Activated T-cell treated with anti-CD3 and anti-CD28 coated beads for 4 hours (primary cell): ENCODE measurements around the gene SPTBN1.
A peak's percentile ranks its signal among the peaks of the same experiment; 100 is the strongest.

Source experiments
- DNase-seq: peaks from one replicate; pipeline ENCODE4 v3.0.0-alpha.2; 2020

Gene SPTBN1

DNA sequence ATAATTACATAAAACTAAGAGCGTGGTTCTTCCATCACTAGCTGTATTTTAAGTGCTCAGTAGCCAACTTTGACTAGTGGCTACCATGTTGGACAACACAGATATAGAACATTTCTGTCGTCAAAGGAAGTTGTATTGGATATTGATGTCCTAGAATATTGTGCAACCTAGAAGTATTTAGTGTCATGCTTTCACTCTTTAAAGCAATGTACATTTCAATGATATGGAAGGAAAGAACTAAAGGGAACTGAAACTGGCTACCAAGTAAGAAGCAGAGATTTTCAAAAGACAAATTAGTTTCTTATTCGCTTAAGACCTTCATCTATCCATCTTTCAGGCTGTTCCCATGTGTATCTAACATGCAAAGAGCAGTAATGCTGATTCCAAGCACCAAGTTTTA is 182.0 kb downstream of the SPTBN1 start:
- DNase-seq, result no peak

DNA sequence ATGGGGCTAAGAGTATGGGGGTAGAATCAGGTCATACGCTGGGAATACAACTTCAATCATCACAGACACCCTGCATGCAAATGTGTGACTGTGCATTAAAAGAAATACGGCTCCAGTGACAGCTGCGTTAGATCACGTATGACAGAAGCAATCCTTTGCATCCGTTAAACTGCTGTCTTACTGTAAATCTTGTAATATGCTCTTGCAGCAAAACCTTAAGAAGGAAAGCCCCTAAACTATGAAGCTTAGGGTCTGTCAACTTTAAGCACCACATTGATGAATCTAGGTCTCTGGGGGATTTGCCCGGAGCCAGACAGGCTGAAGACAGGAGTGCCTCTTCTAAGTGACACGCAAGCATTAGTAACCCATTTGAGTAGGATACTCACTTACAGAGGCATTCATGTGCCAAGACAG is 182.7 kb downstream of the SPTBN1 start:
- DNase-seq, result no peak

DNA sequence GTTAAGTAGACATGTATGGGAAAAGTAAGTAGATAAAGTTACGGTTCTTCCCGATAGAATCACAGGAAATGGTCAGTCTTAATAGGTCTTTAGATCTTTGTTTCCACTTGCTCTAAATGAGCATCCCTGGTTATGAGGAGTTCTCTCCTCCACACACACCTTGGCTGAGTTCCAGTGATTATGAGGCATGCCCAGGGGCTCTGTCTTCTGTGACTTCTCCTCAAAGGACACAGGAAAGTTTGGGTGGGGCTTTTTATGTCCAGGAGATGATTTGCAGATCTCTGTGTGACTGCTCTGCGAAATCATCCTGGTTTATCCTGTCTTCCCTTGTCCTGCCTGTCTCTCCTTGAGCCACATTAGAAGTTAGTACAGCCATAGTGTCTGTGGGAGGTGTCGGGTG is 183.5 kb downstream of the SPTBN1 start:
- no peak for DNase-seq

- no peak for DNase-seq
Measured at GRCh38 chr2:54640834-54641540, 184.9 kb downstream of the SPTBN1 start.

DNA sequence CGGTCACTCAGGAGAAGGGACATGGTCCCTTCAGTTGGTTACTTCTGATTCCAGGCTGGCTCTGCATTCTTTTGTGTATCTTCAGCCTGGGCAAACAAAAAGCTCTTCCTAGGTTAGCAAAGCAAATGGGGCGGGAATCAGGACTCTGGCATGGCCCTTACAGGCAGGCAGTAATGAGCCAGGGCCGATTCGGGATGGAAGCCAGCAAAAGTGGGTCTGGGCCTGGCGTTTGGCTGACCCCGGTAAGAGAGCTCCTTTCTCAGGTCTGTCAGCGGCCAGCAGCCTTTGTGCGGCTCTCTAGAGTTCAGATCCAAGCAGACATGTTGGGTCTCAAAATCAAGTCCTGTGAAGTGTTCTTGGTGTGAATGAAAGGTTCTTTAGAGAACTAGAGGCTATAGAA is 185.9 kb downstream of the SPTBN1 start:
- no peak for DNase-seq

DNA sequence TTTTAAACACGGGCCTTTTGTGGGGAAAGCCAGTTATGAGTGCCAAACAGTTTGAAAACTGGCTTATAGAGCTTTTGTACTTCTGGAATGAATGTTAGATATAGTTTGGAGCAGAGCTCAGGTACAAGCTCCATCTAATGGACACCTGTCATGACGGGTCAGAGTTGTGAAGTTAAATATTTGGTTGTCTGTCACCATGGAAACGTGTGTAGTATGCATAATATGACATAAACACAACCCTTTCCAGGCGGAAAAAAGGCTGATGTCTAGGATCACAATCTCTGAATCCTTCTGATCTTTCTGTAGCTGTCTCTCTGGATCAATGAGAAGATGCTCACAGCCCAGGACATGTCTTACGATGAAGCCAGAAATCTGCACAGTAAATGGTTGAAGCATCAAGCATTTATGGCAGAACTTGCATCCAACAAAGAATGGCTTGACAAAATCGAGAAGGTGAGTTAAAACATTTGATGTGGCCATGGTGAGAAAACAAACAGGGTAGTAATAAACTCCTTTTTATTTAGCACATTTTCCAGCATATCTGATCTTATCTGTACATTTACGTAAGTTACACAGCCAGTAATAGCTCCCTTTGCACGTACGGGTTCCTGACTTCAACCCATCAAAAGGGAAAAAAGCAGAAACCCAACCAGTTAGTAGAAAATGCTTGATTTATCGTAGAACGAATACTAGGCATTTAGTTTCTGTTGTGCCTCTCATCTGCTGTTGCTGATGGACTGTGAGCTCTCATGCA is 186.7 kb downstream of the SPTBN1 start:
- no peak for DNase-seq

DNA sequence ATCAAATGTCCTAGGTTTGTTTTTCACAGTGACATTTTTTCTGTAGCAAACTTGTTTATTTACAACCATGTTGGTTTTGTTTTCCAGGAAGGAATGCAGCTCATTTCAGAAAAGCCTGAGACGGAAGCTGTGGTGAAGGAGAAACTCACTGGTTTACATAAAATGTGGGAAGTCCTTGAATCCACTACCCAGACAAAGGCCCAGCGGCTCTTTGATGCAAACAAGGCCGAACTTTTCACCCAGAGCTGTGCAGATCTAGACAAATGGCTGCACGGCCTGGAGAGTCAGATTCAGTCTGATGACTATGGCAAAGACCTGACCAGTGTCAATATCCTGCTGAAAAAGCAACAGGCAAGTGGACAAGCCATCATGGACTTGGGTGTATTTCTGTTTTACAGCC is 188.1 kb downstream of the SPTBN1 start:
- no peak for DNase-seq

DNA sequence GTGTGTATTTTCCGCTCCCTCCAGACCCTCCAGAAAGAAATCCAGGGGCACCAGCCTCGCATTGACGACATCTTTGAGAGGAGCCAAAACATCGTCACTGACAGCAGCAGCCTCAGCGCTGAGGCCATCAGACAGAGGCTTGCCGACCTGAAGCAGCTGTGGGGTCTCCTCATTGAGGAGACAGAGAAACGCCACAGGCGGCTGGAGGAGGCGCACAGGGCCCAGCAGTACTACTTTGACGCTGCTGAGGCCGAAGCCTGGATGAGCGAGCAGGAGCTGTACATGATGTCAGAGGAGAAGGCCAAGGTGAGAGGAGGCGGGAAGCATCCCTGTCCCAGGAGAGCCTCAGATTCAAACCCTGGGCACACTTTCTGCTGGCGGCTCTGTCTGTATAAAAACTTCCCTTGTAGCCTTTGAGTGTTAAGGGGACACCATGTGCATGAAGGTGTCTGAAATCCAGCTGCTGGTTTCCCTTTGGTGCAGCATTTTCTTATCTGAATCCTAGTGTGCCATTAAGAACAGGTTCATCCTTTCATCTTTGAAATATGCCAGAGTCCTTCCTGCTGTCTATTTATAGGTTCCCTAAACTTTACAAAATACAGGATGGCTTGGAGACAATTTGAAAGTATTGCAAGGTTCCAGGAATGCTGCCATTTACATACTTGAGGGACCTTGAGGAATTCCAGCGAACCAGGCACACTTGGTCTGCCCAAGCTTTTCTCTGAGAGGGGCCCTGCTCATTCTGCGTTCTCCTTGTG is 190.2 kb downstream of the SPTBN1 start:
- DNase-seq, result no peak

DNA sequence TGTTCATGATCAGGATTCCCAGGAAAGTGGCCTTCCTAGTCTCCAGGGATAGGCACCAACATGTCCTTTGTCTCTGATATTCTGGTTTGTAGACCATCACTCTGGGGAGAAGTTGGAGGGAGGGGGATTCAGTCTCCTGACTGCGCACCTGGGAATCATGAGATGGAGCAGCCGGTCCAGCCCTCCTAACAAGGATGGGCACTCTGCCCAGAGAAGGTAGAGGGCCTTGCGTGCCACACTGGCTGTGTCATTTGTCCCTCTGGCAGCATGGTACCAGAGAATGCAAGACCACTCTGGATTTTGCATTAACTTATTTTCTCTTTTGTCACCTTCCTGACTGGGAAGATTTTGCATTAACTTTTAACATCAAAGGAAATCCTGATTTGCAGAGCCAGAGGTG is 192.1 kb downstream of the SPTBN1 start:
- DNase-seq, result no peak

GRCh38 chr2:54649191-54649590 is 193.1 kb downstream of the SPTBN1 start:
- DNase-seq, result no peak

- DNase-seq, result no peak
Measured at GRCh38 chr2:54649633-54650032, 193.5 kb downstream of the SPTBN1 start.

- no peak for DNase-seq
Measured at GRCh38 chr2:54650612-54651011, 194.5 kb downstream of the SPTBN1 start.

DNA sequence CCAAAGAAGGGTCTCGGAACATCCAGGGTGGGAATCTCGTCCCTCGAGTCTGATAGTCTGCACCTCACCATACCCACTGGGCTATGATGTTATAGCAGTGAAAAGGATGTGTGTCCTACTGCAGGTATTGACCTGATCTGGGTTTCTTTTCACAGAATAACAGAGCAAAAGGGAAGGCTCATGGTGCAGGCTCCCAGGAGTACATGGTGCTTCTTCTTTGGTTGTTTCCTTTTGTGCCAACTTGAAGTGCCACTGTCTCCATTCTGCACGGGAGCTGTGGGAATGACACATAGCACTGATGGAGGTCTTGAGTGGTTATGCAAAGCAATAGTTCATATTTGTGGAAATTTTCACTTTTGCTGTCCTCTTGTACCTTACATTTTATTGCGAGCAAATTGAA is 195.2 kb downstream of the SPTBN1 start:
- DNase-seq, result no peak

DNA sequence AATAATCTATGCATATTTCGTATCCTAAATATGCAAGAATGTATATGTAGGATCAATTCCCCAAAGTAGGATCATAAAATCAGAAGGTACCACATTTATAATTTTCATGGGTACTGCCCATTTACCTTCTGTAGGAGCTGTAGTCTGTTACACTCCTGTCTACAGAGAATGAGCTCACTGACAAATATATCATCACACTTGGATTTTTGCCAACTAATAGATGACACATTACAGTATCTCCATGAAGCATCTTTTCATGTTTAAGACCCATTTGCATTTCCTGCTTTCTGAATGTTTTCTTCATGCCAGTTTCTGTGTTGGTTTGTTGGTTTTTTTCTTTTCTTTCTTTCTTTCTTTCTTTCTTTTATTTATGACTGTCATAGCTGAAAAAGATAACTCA is 196.4 kb downstream of the SPTBN1 start:
- DNase-seq, result no peak

DNA sequence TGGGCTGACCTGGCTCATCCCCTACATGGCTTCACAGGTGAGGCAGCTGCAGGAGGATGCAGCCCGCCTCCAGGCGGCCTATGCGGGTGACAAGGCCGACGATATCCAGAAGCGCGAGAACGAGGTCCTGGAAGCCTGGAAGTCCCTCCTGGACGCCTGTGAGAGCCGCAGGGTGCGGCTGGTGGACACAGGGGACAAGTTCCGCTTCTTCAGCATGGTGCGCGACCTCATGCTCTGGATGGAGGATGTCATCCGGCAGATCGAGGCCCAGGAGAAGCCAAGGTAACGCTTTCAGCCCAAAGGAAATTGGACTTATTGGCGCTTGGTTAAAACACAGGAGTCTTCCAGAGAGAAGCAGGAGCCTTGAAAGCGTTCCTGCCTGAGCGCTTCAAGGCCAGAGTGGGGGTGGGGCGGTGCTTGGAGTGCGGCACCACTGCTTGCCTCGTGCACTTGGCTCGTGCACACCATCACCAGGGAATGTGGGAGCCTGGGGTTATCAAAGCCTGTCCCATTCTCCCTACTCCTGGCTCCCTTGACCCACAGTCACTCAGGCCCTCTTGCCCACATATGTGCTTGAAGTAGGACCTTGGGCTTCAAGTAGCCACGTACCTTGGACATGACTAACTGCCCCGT is 197.6 kb downstream of the SPTBN1 start:
- no peak for DNase-seq

DNA sequence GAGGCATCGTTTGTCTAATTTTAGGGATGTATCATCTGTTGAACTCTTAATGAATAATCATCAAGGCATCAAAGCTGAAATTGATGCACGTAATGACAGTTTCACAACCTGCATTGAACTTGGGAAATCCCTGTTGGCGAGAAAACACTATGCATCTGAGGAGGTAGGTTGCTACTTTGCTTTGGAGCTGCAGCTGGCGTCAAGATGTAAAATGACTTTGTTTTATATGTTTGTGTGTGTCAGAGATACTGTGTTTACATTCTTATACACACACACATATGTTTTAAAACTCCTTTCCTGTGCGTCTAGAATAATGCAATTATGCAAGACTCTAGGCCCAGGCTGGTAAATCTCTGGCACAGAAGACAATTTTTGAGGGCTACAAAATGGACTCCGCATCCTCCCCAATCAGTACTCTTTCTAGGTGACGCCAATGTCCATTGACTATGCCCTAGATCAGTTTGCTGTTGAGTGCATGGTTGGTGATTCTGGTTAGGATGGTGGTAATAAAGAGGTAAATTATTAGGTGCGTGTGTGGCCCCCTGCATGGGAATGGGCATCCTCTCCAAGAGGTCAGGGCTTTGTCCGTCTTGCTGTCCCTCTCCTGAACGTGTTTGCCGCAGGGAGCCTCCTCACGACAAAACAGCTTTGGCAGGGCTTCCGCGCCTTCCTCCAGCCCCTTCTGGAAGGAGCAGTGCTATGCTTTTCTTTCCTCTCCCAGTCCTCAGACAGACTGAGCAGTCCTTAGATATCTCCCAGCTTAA is 199.1 kb downstream of the SPTBN1 start:
- DNase-seq, result no peak

DNA sequence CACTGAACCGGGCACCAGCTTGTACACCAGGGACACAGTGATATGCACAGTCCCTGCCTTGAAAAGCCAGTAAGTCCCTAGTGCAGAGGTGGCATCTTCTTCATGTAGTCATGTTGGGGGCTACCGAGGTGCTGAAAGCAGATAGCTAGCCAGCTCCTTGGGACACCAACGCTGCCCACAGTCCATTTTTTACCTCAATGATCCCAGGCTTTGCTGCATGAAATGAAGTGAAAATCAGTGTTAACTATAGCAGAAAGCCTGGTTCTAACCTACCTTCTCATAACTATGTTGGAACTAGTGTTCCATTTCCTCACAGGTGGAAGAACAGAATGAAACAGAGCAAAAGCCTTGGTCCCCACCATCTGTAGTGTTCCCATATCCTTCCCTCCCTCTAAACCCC is 200.7 kb downstream of the SPTBN1 start:
- no peak for DNase-seq

- DNase-seq, result peak; percentile 12
Measured at GRCh38 chr2:54657664-54658083, 201.5 kb downstream of the SPTBN1 start.

GRCh38 chr2:54658564-54659071 is 202.5 kb downstream of the SPTBN1 start:
- no peak for DNase-seq

DNA sequence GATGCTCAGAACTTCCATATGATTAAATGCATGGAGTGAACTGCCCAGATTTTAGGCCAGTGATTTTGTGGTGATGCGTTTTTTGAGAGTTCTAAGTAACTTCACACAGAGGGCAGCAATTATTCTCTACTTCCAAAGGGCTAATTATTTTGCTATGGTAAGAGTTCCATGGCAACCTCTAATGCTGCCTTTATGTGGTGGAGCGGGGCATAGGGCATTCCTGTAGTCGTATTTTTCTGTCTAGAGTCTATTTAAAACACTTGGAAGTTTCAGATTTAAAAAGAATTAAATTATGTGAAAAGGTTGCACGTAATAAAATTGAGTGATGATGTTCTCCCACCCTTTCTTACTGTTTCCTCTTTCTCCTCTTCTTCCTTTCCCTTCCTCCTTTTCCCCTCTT is 203.4 kb downstream of the SPTBN1 start:
- no peak for DNase-seq

DNA sequence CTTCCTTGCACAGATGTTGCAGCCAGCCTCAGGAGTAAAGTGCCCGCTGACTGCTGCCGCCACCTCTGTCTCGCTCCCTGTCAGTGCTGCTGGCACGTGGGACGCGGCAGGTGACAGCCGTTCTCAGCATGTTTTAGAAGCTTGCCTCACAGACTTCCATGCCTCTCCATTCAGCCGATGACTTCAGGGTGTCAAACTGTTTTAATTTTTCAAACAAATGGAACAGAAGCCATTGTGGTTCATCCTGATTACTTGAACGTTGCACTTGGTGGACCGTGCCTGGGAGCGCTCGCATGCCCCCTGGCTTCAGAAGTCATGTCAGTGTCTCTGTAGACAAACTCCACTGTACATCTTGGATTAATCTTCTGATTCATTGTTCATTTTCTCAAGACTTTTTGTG is 204.6 kb downstream of the SPTBN1 start:
- DNase-seq, result no peak

GRCh38 chr2:54663424-54664030 is 207.4 kb downstream of the SPTBN1 start:
- no peak for DNase-seq
